GM12891 (cell line): ENCODE results near the gene EPG5.

Experiments used
- DNase-seq: peaks from one replicate; pipeline ENCODE4 v3.0.0; 2011; ENCODE audit warnings: low spot score; ENCODE audit not compliant: insufficient read length
- FAIRE-seq: peaks from 2 replicates; lab custom pipeline; 2011; peaks lifted over from hg19 to GRCh38; lab: Jason Lieb, UNC
- PAX5 ChIP-seq: IDR thresholded peaks from 2 replicates; pipeline ENCODE4 v1.6.1; 2011; ENCODE audit warnings: low read length, moderate library complexity, mild to moderate bottlenecking; ENCODE audit not compliant: insufficient read depth, severe bottlenecking
- POLR2A ChIP-seq: IDR thresholded peaks from 2 replicates; pipeline ENCODE4 v1.6.1; 2011; ENCODE audit warnings: low read depth, low read length, control low read depth
- POLR2AphosphoS5 ChIP-seq: IDR thresholded peaks from 2 replicates; pipeline ENCODE4 v1.6.1; 2011; ENCODE audit warnings: low read depth, low read length, control low read depth
- POU2F2 ChIP-seq: IDR thresholded peaks from 2 replicates; pipeline ENCODE4 v1.6.1; 2011; ENCODE audit warnings: low read depth, mild to moderate bottlenecking, control low read depth, low read length, moderate library complexity
- SPI1 ChIP-seq: IDR thresholded peaks from 2 replicates; pipeline ENCODE4 v1.6.1; 2011; ENCODE audit warnings: low read depth, low read length, control low read depth
- TAF1 ChIP-seq: IDR thresholded peaks from 2 replicates; pipeline ENCODE4 v1.6.1; 2011; ENCODE audit warnings: low read depth, low read length, control low read depth

The EPG5 gene

GRCh38 chr18:45874491-45875184, 92.5 kb downstream of the EPG5 start:
- DNase-seq (peak; percentile 16), FAIRE-seq (peak; percentile 86)
- no peak for TF ChIP-seq TAF1
- TF ChIP-seq POLR2A = no peak
- no peak for TF ChIP-seq POU2F2
- TF ChIP-seq PAX5 = peak; percentile 72
- TF ChIP-seq SPI1 = peak; percentile 64
- no peak for TF ChIP-seq POLR2AphosphoS5

GRCh38 chr18:45871431-45872084, 95.6 kb downstream of the EPG5 start:
- FAIRE-seq = no peak
- no peak for DNase-seq
- TF ChIP-seq POU2F2 = no peak
- TF ChIP-seq SPI1 = no peak
- TF ChIP-seq TAF1 = no peak
- TF ChIP-seq POLR2A = no peak
- no peak for TF ChIP-seq POLR2AphosphoS5
- no peak for TF ChIP-seq PAX5

- TF ChIP-seq SPI1 (no peak), POLR2AphosphoS5 (no peak)
- FAIRE-seq = no peak
- DNase-seq = no peak
These were observed 96.7 kb downstream of the EPG5 start for GRCh38 chr18:45870419-45870818.

- DNase-seq (no peak), FAIRE-seq (no peak)
- TF ChIP-seq POLR2A = no peak
- TF ChIP-seq PAX5 = no peak
- TF ChIP-seq POLR2AphosphoS5 = no peak
- TF ChIP-seq SPI1 = no peak
- no peak for TF ChIP-seq POU2F2
- no peak for TF ChIP-seq TAF1
These were observed 101.7 kb downstream of the EPG5 start for GRCh38 chr18:45865466-45865865.

GRCh38 chr18:45864081-45864480, 103.0 kb downstream of the EPG5 start:
- no peak for FAIRE-seq
- no peak for TF ChIP-seq PAX5
- no peak for TF ChIP-seq POLR2AphosphoS5
- no peak for TF ChIP-seq TAF1
- TF ChIP-seq POLR2A = no peak
- TF ChIP-seq POU2F2 = no peak
- no peak for TF ChIP-seq SPI1
- no peak for DNase-seq

GRCh38 chr18:45863469-45863868, 103.7 kb downstream of the EPG5 start:
- FAIRE-seq (no peak), DNase-seq (no peak)
- TF ChIP-seq TAF1 = no peak
- no peak for TF ChIP-seq PAX5
- no peak for TF ChIP-seq POLR2A
- TF ChIP-seq SPI1 = no peak
- no peak for TF ChIP-seq POU2F2
- no peak for TF ChIP-seq POLR2AphosphoS5

GRCh38 chr18:45861926-45862325, 105.2 kb downstream of the EPG5 start:
- FAIRE-seq = no peak
- TF ChIP-seq POU2F2 (no peak), POLR2AphosphoS5 (no peak), TAF1 (no peak), PAX5 (no peak), SPI1 (no peak), POLR2A (no peak)
- no peak for DNase-seq

- DNase-seq (no peak), FAIRE-seq (no peak)
- TF ChIP-seq SPI1 (no peak), TAF1 (no peak), PAX5 (no peak), POLR2AphosphoS5 (no peak), POU2F2 (no peak), POLR2A (no peak)
These were observed 106.2 kb downstream of the EPG5 start for GRCh38 chr18:45860971-45861370.

GRCh38 chr18:45860492-45860891, 106.6 kb downstream of the EPG5 start:
- no peak for TF ChIP-seq POU2F2
- no peak for TF ChIP-seq TAF1
- no peak for TF ChIP-seq PAX5
- no peak for TF ChIP-seq POLR2A
- no peak for TF ChIP-seq SPI1
- DNase-seq = no peak
- no peak for FAIRE-seq

- TF ChIP-seq POLR2A (no peak), PAX5 (no peak), TAF1 (no peak), POU2F2 (no peak), POLR2AphosphoS5 (no peak), SPI1 (no peak)
- DNase-seq = no peak
- FAIRE-seq = peak; percentile 70
These were observed 107.8 kb downstream of the EPG5 start for GRCh38 chr18:45859334-45859733.
